Loucy (cell line): ENCODE results near the gene GRIK2.

Source experiments
- H2AFZ ChIP-seq: fragments of 200-600 bp; sonication (generic); 2 replicates; pipeline ENCODE4 v1.6.0; 2016; ENCODE audit warnings: antibody characterized with exemption, mild to moderate bottlenecking, low read length, moderate library complexity
- H3F3A ChIP-seq: fragments of 200-600 bp; 2 replicates; pipeline ENCODE4 v1.6.0; 2016; ENCODE audit warnings: antibody characterized with exemption, low read depth, mild to moderate bottlenecking
- H3K27me3 ChIP-seq: fragments of 200-600 bp; sonication (generic); 2 replicates; pipeline ENCODE4 v1.6.1; 2014; ENCODE audit warnings: low read length, mild to moderate bottlenecking; ENCODE audit not compliant: insufficient read depth, poor library complexity, severe bottlenecking
- H3K36me3 ChIP-seq: fragments of 200-600 bp; sonication (generic); 2 replicates; pipeline ENCODE4 v1.6.1; 2016; ENCODE audit warnings: low read length; ENCODE audit not compliant: insufficient read depth
- H3K4me1 ChIP-seq: fragments of 200-600 bp; sonication (generic); 2 replicates; pipeline ENCODE4 v1.5.1; 2014; ENCODE audit warnings: low read length, mild to moderate bottlenecking; ENCODE audit not compliant: insufficient read depth, poor library complexity, severe bottlenecking
- H3K4me2 ChIP-seq: fragments of 200-600 bp; sonication (generic); 2 replicates; pipeline ENCODE4 v1.6.0; 2014; ENCODE audit warnings: antibody characterized with exemption, low read length, low read depth, mild to moderate bottlenecking; ENCODE audit not compliant: poor library complexity, severe bottlenecking
- H3K4me3 ChIP-seq: fragments of 200-600 bp; sonication (generic); 2 replicates; pipeline ENCODE4 v1.5.1; 2014; ENCODE audit warnings: low read length, mild to moderate bottlenecking, mixed read lengths; ENCODE audit not compliant: poor library complexity, severe bottlenecking
- H3K79me2 ChIP-seq: fragments of 200-600 bp; sonication (generic); 2 replicates; pipeline ENCODE4 v1.6.1; 2014; ENCODE audit warnings: low read length; ENCODE audit not compliant: insufficient read depth
- H3K9ac ChIP-seq: fragments of 200-600 bp; sonication (generic); 2 replicates; pipeline ENCODE4 v1.6.0; 2014; ENCODE audit warnings: mild to moderate bottlenecking, low read depth, low read length, moderate library complexity; ENCODE audit not compliant: poor library complexity, severe bottlenecking
- H3K9me2 ChIP-seq: fragments of 200-600 bp; sonication (generic); replicated peaks from 2 replicates; pipeline ENCODE4 v1.6.1; 2016; ENCODE audit warnings: low read depth, low read length, mixed read lengths
- H3K9me3 ChIP-seq: fragments of 200-600 bp; sonication (generic); 2 replicates; pipeline ENCODE4 v1.6.1; 2014; ENCODE audit warnings: mild to moderate bottlenecking, antibody characterized with exemption, low read length, low read depth; ENCODE audit not compliant: insufficient read depth
- H4K20me1 ChIP-seq: fragments of 200-600 bp; sonication (generic); 2 replicates; pipeline ENCODE4 v1.6.0; 2014; ENCODE audit warnings: antibody characterized with exemption, low read length, mild to moderate bottlenecking; ENCODE audit not compliant: insufficient read depth, poor library complexity, severe bottlenecking
- CTCF ChIP-seq: fragments of 200-600 bp; sonication (generic); conservative IDR thresholded peaks from 2 replicates; pipeline ENCODE4 v1.5.1; 2014; ENCODE audit warnings: mild to moderate bottlenecking, antibody characterized with exemption, low read length
- EZH2phosphoT487 ChIP-seq: fragments of 200-600 bp; IDR thresholded peaks from 2 replicates; pipeline ENCODE4 v1.6.1; 2018; ENCODE audit warnings: antibody characterized with exemption, mild to moderate bottlenecking, moderate library complexity, borderline replicate concordance

The GRIK2 gene

GRCh38 chr6:101655109-101655508 is 261.6 kb downstream of the GRIK2 start:
- no peaks in the 10 kb centered on the region for H4K20me1 ChIP-seq
- no peaks in the 10 kb centered on the region for H3K27me3 ChIP-seq

GRCh38 chr6:101662111-101662897 is 268.8 kb downstream of the GRIK2 start:
- no peaks in the 10 kb centered on the region for H4K20me1 ChIP-seq
- H3K4me1 ChIP-seq: no peaks in the 10 kb centered on the region
- H3K4me3 ChIP-seq: no peak overlapping the region
- H3K4me2 ChIP-seq: no peak overlapping the region
- H3K9ac ChIP-seq: no peak overlapping the region
- H2AFZ ChIP-seq: no peak overlapping the region
- H3K79me2 ChIP-seq: no peaks in the 10 kb centered on the region
- H3K36me3 ChIP-seq: no peaks in the 10 kb centered on the region
- H3K9me3 ChIP-seq: no peaks in the 10 kb centered on the region
- H3K27me3 ChIP-seq: no peaks in the 10 kb centered on the region
- no peaks in the 10 kb centered on the region for H3F3A ChIP-seq
- H3K9me2 ChIP-seq: no peaks in the 10 kb centered on the region
- TF ChIP-seq EZH2phosphoT487: no peak
- TF ChIP-seq CTCF: no peak

More at GRCh38 chr6:101655109-101655508, 261.6 kb downstream of the GRIK2 start:
- Histone ChIP-seq H3K4me2 (no peak overlapping the region), H3K9me2 (no peaks in the 10 kb centered on the region), H3K4me3 (no peak overlapping the region), H2AFZ (no peak overlapping the region), H3K9ac (no peak overlapping the region), H3K4me1 (no peaks in the 10 kb centered on the region), H3K79me2 (no peaks in the 10 kb centered on the region), H3K9me3 (no peaks in the 10 kb centered on the region), H3F3A (no peaks in the 10 kb centered on the region), H3K36me3 (no peaks in the 10 kb centered on the region)
- TF ChIP-seq CTCF: no peak
- no peak for TF ChIP-seq EZH2phosphoT487

GRCh38 chr6:101663100-101663499 is 269.6 kb downstream of the GRIK2 start:
- H2AFZ ChIP-seq: no peak overlapping the region
- H4K20me1 ChIP-seq: no peaks in the 10 kb centered on the region
- H3K4me1 ChIP-seq: no peaks in the 10 kb centered on the region
- no peaks in the 10 kb centered on the region for H3F3A ChIP-seq
- H3K9me2 ChIP-seq: no peaks in the 10 kb centered on the region
- no peaks in the 10 kb centered on the region for H3K9me3 ChIP-seq
- TF ChIP-seq EZH2phosphoT487 (no peak), CTCF (no peak)
- no peaks in the 10 kb centered on the region for H3K27me3 ChIP-seq
- H3K4me2 ChIP-seq: no peak overlapping the region
- no peak overlapping the region for H3K9ac ChIP-seq
- no peaks in the 10 kb centered on the region for H3K36me3 ChIP-seq
- no peak overlapping the region for H3K4me3 ChIP-seq
- no peaks in the 10 kb centered on the region for H3K79me2 ChIP-seq
